ENCODE results near the gene VSTM1. TPM values are rescaled to one million over a fixed set of nuclear protein-coding genes. Genes with fewer than 3 reads are reported as not detected.

Gene VSTM1
- polyA plus RNA-seq, 4 donors: 0.09 TPM; not detected in 3

- WGBS, 3 donors: 67 to 81% (median 75%) methylated on average over 3 of the region's 3 CpGs
- Histone ChIP-seq H3K36me3 (ENCODE audit: control insufficient read depth in 3 of 3, insufficient read depth in 2 of 3, low read depth in 1 of 3, low read length in 3 of 3) (no peaks in the 10 kb centered on the region), H3K9me3 (ENCODE audit: control insufficient read depth in 2 of 2, insufficient read depth in 1 of 2, low read depth in 1 of 2, low read length in 1 of 2) (no peaks in the 10 kb centered on the region), H3K27ac (ENCODE audit: low read depth in 1 of 3, low read length in 2 of 3) (no peak overlapping the region), H3K27me3 (ENCODE audit: control insufficient read depth in 3 of 3, insufficient read depth in 3 of 3, low read length in 3 of 3) (no peaks in the 10 kb centered on the region), H3K4me3 (ENCODE audit: low read depth in 1 of 3, low read length in 3 of 3) (no peak overlapping the region), H3K4me1 (ENCODE audit: control insufficient read depth in 3 of 3, insufficient read depth in 2 of 3, low read depth in 1 of 3, low read length in 2 of 3) (no peaks in the 10 kb centered on the region)
- FAIRE-seq (no peak), DNase-seq (no peak)
These were observed 34.4 kb downstream of the VSTM1 start for GRCh38 chr19:54029301-54029700.

- Histone ChIP-seq H3K4me3 (ENCODE audit: low read depth in 1 of 3, low read length in 3 of 3) (no peak overlapping the region), H3K36me3 (ENCODE audit: control insufficient read depth in 3 of 3, insufficient read depth in 2 of 3, low read depth in 1 of 3, low read length in 3 of 3) (no peaks in the 10 kb centered on the region), H3K9me3 (ENCODE audit: control insufficient read depth in 2 of 2, insufficient read depth in 1 of 2, low read depth in 1 of 2, low read length in 1 of 2) (no peaks in the 10 kb centered on the region), H3K27me3 (ENCODE audit: control insufficient read depth in 3 of 3, insufficient read depth in 3 of 3, low read length in 3 of 3) (peaks cover 0 to 3% (median 0%) of the 10 kb centered on the region in 3 donors), H3K4me1 (ENCODE audit: control insufficient read depth in 3 of 3, insufficient read depth in 2 of 3, low read depth in 1 of 3, low read length in 2 of 3) (no peaks in the 10 kb centered on the region), H3K27ac (ENCODE audit: low read depth in 1 of 3, low read length in 2 of 3) (no peak overlapping the region)
- 49 to 72% (median 54%) methylated on average over 7 of the region's 7 CpGs for WGBS, 3 donors
- no peak for FAIRE-seq
- no peak for DNase-seq
These were observed 37.0 kb downstream of the VSTM1 start for GRCh38 chr19:54026656-54027055.

- Histone ChIP-seq H3K27ac (ENCODE audit: low read depth in 1 of 3, low read length in 2 of 3) (no peak overlapping the region), H3K9me3 (ENCODE audit: control insufficient read depth in 2 of 2, insufficient read depth in 1 of 2, low read depth in 1 of 2, low read length in 1 of 2) (no peaks in the 10 kb centered on the region), H3K4me3 (ENCODE audit: low read depth in 1 of 3, low read length in 3 of 3) (no peak overlapping the region), H3K27me3 (ENCODE audit: control insufficient read depth in 3 of 3, insufficient read depth in 3 of 3, low read length in 3 of 3) (peaks cover 0 to 3% (median 0%) of the 10 kb centered on the region in 3 donors), H3K4me1 (ENCODE audit: control insufficient read depth in 3 of 3, insufficient read depth in 2 of 3, low read depth in 1 of 3, low read length in 2 of 3) (no peaks in the 10 kb centered on the region), H3K36me3 (ENCODE audit: control insufficient read depth in 3 of 3, insufficient read depth in 2 of 3, low read depth in 1 of 3, low read length in 3 of 3) (no peaks in the 10 kb centered on the region)
- DNase-seq (no peak), FAIRE-seq (no peak)
- 70 to 82% (median 74%) methylated on average over 9 of the region's 9 CpGs for WGBS, 3 donors
These were observed 39.0 kb downstream of the VSTM1 start for GRCh38 chr19:54024660-54025059.

GRCh38 chr19:54023191-54023590, 40.5 kb downstream of the VSTM1 start:
- no peaks in the 10 kb centered on the region for H3K4me1 ChIP-seq (ENCODE audit: control insufficient read depth in 3 of 3, insufficient read depth in 2 of 3, low read depth in 1 of 3, low read length in 2 of 3)
- WGBS, 3 donors: 42 to 49% (median 46%) methylated on average over 3 of the region's 3 CpGs
- H3K27me3 ChIP-seq (ENCODE audit: control insufficient read depth in 3 of 3, insufficient read depth in 3 of 3, low read length in 3 of 3): peaks cover 0 to 3% (median 0%) of the 10 kb centered on the region in 3 donors
- DNase-seq (no peak), FAIRE-seq (no peak)
- H3K36me3 ChIP-seq (ENCODE audit: control insufficient read depth in 3 of 3, insufficient read depth in 2 of 3, low read depth in 1 of 3, low read length in 3 of 3): no peaks in the 10 kb centered on the region
- no peak overlapping the region for H3K27ac ChIP-seq (ENCODE audit: low read depth in 1 of 3, low read length in 2 of 3)
- no peak overlapping the region for H3K4me3 ChIP-seq (ENCODE audit: low read depth in 1 of 3, low read length in 3 of 3)
- H3K9me3 ChIP-seq (ENCODE audit: control insufficient read depth in 2 of 2, insufficient read depth in 1 of 2, low read depth in 1 of 2, low read length in 1 of 2): no peaks in the 10 kb centered on the region

GRCh38 chr19:54021932-54022331, 41.8 kb downstream of the VSTM1 start:
- Histone ChIP-seq H3K27me3 (ENCODE audit: control insufficient read depth in 3 of 3, insufficient read depth in 3 of 3, low read length in 3 of 3) (peaks cover 0 to 3% (median 0%) of the 10 kb centered on the region in 3 donors), H3K36me3 (ENCODE audit: control insufficient read depth in 3 of 3, insufficient read depth in 2 of 3, low read depth in 1 of 3, low read length in 3 of 3) (no peaks in the 10 kb centered on the region), H3K4me3 (ENCODE audit: low read depth in 1 of 3, low read length in 3 of 3) (no peak overlapping the region), H3K27ac (ENCODE audit: low read depth in 1 of 3, low read length in 2 of 3) (no peak overlapping the region), H3K4me1 (ENCODE audit: control insufficient read depth in 3 of 3, insufficient read depth in 2 of 3, low read depth in 1 of 3, low read length in 2 of 3) (no peaks in the 10 kb centered on the region), H3K9me3 (ENCODE audit: control insufficient read depth in 2 of 2, insufficient read depth in 1 of 2, low read depth in 1 of 2, low read length in 1 of 2) (no peaks in the 10 kb centered on the region)
- 86 to 93% (median 91%) methylated on average over 13 of the region's 13 CpGs for WGBS, 3 donors
- DNase-seq (no peak), FAIRE-seq (no peak)

- Histone ChIP-seq H3K27me3 (ENCODE audit: control insufficient read depth in 3 of 3, insufficient read depth in 3 of 3, low read length in 3 of 3) (peaks cover 0 to 3% (median 0%) of the 10 kb centered on the region in 3 donors), H3K9me3 (ENCODE audit: control insufficient read depth in 2 of 2, insufficient read depth in 1 of 2, low read depth in 1 of 2, low read length in 1 of 2) (no peaks in the 10 kb centered on the region), H3K4me1 (ENCODE audit: control insufficient read depth in 3 of 3, insufficient read depth in 2 of 3, low read depth in 1 of 3, low read length in 2 of 3) (no peaks in the 10 kb centered on the region), H3K27ac (ENCODE audit: low read depth in 1 of 3, low read length in 2 of 3) (no peak overlapping the region), H3K36me3 (ENCODE audit: control insufficient read depth in 3 of 3, insufficient read depth in 2 of 3, low read depth in 1 of 3, low read length in 3 of 3) (no peaks in the 10 kb centered on the region), H3K4me3 (ENCODE audit: low read depth in 1 of 3, low read length in 3 of 3) (no peak overlapping the region)
- WGBS, 3 donors: 84 to 89% (median 86%) methylated on average over 8 of the region's 8 CpGs
- no peak for DNase-seq
- FAIRE-seq: no peak
These were observed 42.3 kb downstream of the VSTM1 start for GRCh38 chr19:54021363-54021762.

GRCh38 chr19:54017261-54017660, 46.4 kb downstream of the VSTM1 start:
- no peaks in the 10 kb centered on the region for H3K36me3 ChIP-seq (ENCODE audit: control insufficient read depth in 3 of 3, insufficient read depth in 2 of 3, low read depth in 1 of 3, low read length in 3 of 3)
- H3K4me3 ChIP-seq (ENCODE audit: low read depth in 1 of 3, low read length in 3 of 3): no peak overlapping the region
- H3K27me3 ChIP-seq (ENCODE audit: control insufficient read depth in 3 of 3, insufficient read depth in 3 of 3, low read length in 3 of 3): peaks cover 0 to 3% (median 0%) of the 10 kb centered on the region in 3 donors
- FAIRE-seq: no peak
- H3K4me1 ChIP-seq (ENCODE audit: control insufficient read depth in 3 of 3, insufficient read depth in 2 of 3, low read depth in 1 of 3, low read length in 2 of 3): no peaks in the 10 kb centered on the region
- WGBS, 3 donors: 77 to 86% (median 84%) methylated on average over 4 of the region's 4 CpGs
- H3K9me3 ChIP-seq (ENCODE audit: control insufficient read depth in 2 of 2, insufficient read depth in 1 of 2, low read depth in 1 of 2, low read length in 1 of 2): no peaks in the 10 kb centered on the region
- DNase-seq: peak in 1 of 2 donors; percentile 5
- H3K27ac ChIP-seq (ENCODE audit: low read depth in 1 of 3, low read length in 2 of 3): no peak overlapping the region

GRCh38 chr19:54014920-54015560, 48.7 kb downstream of the VSTM1 start:
- 52 to 55% (median 54%) methylated on average over 19 of the region's 19 CpGs for WGBS, 3 donors
- peaks cover 0 to 8% (median 0%) of the 10 kb centered on the region in 3 donors for H3K27me3 ChIP-seq (ENCODE audit: control insufficient read depth in 3 of 3, insufficient read depth in 3 of 3, low read length in 3 of 3)
- no peak for FAIRE-seq

GRCh38 chr19:54013866-54014265, 49.8 kb downstream of the VSTM1 start:
- FAIRE-seq (no peak), DNase-seq (no peak)
- Histone ChIP-seq H3K9me3 (ENCODE audit: control insufficient read depth in 2 of 2, insufficient read depth in 1 of 2, low read depth in 1 of 2, low read length in 1 of 2) (no peaks in the 10 kb centered on the region), H3K4me1 (ENCODE audit: control insufficient read depth in 3 of 3, insufficient read depth in 2 of 3, low read depth in 1 of 3, low read length in 2 of 3) (no peaks in the 10 kb centered on the region), H3K4me3 (ENCODE audit: low read depth in 1 of 3, low read length in 3 of 3) (no peak overlapping the region), H3K27ac (ENCODE audit: low read depth in 1 of 3, low read length in 2 of 3) (no peak overlapping the region), H3K36me3 (ENCODE audit: control insufficient read depth in 3 of 3, insufficient read depth in 2 of 3, low read depth in 1 of 3, low read length in 3 of 3) (no peaks in the 10 kb centered on the region), H3K27me3 (ENCODE audit: control insufficient read depth in 3 of 3, insufficient read depth in 3 of 3, low read length in 3 of 3) (peaks cover 0 to 8% (median 0%) of the 10 kb centered on the region in 3 donors)
- 67 to 76% (median 68%) methylated on average over 8 of the region's 8 CpGs for WGBS, 3 donors

More at GRCh38 chr19:54014920-54015560, 48.7 kb downstream of the VSTM1 start:
- Histone ChIP-seq H3K4me1 (ENCODE audit: control insufficient read depth in 3 of 3, insufficient read depth in 2 of 3, low read depth in 1 of 3, low read length in 2 of 3) (no peaks in the 10 kb centered on the region), H3K27ac (ENCODE audit: low read depth in 1 of 3, low read length in 2 of 3) (no peak overlapping the region), H3K4me3 (ENCODE audit: low read depth in 1 of 3, low read length in 3 of 3) (no peak overlapping the region), H3K36me3 (ENCODE audit: control insufficient read depth in 3 of 3, insufficient read depth in 2 of 3, low read depth in 1 of 3, low read length in 3 of 3) (no peaks in the 10 kb centered on the region), H3K9me3 (ENCODE audit: control insufficient read depth in 2 of 2, insufficient read depth in 1 of 2, low read depth in 1 of 2, low read length in 1 of 2) (no peaks in the 10 kb centered on the region)
- DNase-seq: no peak

Measured in small intestine (tissue), 7 donors.